NT2/D1 (cell line): Measurements from ENCODE around the gene KCNK15.

Experiments
- SUZ12 ChIP-seq: IDR thresholded peaks from 2 replicates; pipeline ENCODE4 v1.6.1; 2011; ENCODE audit not compliant: insufficient read length, insufficient read depth; ENCODE audit errors: extremely low read depth
- YY1 ChIP-seq: IDR thresholded peaks from 2 replicates; pipeline ENCODE4 v1.6.1; 2011; ENCODE audit not compliant: insufficient read length, insufficient read depth
- ZNF274 ChIP-seq: IDR thresholded peaks from 2 replicates; pipeline ENCODE4 v1.6.1; 2011; ENCODE audit warnings: mild to moderate bottlenecking, low read depth, low read length

- TF ChIP-seq ZNF274, result no peak
- TF ChIP-seq SUZ12, result no peak
- no peak for TF ChIP-seq YY1
Measured at GRCh38 chr20:44696315-44696714, 49.4 kb upstream of the KCNK15 start.
